ENCODE measurements around the gene IPPK.

Gene IPPK, protein sequence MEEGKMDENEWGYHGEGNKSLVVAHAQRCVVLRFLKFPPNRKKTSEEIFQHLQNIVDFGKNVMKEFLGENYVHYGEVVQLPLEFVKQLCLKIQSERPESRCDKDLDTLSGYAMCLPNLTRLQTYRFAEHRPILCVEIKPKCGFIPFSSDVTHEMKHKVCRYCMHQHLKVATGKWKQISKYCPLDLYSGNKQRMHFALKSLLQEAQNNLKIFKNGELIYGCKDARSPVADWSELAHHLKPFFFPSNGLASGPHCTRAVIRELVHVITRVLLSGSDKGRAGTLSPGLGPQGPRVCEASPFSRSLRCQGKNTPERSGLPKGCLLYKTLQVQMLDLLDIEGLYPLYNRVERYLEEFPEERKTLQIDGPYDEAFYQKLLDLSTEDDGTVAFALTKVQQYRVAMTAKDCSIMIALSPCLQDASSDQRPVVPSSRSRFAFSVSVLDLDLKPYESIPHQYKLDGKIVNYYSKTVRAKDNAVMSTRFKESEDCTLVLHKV

DNA sequence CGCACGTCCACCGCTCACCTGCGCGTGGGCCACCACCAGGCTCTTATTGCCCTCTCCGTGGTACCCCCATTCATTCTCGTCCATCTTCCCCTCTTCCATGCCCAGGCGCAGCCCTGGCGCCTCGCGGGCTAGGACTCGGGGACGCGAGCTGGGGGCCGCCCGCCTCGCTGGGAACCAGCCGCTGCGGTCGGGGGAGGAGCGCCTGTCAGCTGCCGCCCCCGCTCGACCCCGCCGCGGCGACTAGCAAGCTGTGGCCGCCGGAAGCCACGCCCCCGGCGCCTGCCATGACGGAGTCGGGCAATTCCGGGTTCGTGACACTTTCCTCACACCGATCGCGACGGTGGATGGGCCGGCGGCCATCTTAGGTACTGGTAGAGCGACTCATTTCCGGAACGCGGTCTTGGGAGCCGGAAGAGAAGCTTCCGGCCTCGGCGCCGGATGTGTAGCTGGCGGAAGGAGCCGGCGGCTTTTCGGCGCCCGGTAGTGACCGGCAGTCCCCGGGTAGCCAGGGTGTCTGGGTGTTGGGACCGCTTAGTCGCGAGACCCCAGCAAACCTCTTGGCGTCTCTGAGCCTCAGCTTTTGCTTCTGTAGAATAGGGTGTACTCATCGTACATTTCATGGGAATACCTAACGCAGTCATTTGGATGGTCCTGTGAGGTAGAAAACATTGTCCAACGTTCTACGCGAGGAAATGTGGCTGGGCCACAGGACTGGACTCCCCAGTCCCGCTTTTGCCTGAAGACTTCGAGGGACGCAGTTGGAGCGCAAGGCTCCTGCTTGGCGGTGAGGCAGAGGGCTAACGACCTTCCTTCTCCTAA, at the start of gene IPPK:
Gene IPPK, minus strand, starts transcription at position 242 of the 819 bp plus-strand sequence. Its CDS starts 143 bp downstream, at position 99.
- DNase-seq (ENCODE audit: low read depth in 3 of 3) = peak; percentile 93 to 97 (median 96)

DNA sequence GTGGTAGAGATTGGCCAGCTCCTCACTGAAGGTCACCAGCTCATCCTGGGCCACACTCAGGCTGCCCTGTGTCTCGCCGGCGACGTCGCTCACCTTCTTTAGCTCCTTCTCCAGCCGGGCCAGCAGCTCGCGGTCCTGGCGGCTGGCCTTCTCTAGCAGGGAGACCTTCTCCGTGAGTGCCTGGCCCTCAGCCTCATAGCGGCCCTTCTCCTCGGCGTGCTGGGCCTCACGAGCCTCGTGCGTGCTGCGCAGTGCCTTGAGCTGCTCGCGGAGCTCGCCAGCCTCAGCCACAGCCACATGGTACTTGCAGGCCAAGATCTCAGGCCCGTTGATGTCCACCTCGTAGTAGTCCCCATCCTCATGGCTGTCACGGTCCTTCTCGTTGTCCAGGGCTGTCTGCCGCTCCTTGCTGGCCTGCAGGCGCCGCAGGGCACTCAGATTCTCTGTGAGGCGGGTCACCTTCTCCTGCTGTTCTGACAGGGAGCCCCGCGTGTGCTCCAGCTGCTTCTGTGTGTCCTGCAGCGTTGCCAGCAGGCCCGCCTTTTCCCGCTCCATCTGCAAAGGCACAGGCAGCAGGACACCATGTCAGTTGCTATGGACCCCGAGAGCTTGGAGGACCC, 49.2 kb upstream of the IPPK start:
- DNase-seq (ENCODE audit: low read depth in 3 of 3) = no peak

GRCh38 chr9:92718086-92719001, 48.4 kb upstream of the IPPK start:
- DNase-seq (ENCODE audit: low read depth in 3 of 3) = no peak

DNA sequence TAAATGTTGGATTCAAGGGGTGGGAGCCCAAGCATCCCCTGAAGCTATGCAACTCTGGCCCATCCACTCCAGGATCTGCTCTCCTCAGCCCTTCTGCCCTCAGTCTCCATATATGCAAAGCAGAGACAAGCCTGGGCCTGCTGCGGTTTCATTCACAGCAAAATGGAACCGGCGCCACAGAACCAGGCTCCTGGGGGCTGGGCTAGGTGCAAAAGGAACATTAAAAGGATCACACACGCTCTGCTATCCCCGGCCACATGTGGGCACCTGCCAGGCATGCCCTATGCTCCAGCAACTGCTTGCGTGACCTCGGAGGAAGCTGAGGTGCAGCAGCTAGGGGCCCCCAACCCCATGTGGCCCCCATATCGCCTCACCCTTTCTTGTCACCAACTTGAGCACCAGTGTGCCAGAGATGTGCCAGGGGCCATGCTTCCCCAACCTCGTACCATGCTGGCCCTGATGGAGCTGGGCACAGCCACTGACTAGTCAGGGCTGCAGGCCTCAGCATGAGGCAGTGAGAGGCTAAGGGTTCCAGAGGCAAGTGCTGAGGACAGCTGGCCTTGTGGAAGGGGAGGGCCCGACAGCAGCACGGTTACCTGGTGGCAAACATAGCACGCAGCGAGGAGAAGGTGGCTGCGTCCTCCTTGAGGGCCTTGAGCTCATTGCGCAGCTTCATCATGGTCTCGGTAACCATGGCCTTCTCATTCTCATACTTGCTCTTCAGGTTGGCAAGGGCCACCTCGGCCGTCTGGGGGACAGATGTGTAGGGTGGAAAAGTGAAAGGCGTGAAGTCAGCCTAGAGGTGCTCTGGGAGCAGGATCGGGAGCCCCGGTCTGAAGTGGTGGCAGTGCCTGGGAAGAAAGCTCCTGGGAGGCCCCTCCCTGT, 47.5 kb upstream of the IPPK start:
- DNase-seq (ENCODE audit: low read depth in 3 of 3) = no peak

DNA sequence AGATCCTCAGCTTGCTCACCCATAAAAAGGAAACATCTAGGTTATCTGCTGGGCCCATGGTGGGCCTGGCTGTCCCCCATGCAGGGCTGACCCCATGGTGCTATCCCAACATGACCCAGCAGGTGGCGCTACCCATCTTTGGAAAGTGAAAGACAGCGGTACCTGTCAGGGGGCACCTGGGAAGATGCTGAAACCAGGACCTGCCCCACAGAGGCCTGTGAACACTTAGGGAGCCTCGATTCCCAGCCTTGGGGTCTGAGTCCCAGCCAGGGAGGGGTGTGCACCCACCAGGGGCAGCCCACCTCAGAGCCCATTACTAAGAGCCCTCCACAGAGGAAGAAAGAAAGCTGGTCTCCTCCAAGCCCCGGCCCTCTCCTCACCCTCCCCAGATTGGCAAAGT, 46.6 kb upstream of the IPPK start:
- DNase-seq (ENCODE audit: low read depth in 3 of 3) = peak; percentile 68 to 82 (median 73)

GRCh38 chr9:92715488-92716231, 45.7 kb upstream of the IPPK start:
- DNase-seq (ENCODE audit: low read depth in 3 of 3) = no peak

DNA sequence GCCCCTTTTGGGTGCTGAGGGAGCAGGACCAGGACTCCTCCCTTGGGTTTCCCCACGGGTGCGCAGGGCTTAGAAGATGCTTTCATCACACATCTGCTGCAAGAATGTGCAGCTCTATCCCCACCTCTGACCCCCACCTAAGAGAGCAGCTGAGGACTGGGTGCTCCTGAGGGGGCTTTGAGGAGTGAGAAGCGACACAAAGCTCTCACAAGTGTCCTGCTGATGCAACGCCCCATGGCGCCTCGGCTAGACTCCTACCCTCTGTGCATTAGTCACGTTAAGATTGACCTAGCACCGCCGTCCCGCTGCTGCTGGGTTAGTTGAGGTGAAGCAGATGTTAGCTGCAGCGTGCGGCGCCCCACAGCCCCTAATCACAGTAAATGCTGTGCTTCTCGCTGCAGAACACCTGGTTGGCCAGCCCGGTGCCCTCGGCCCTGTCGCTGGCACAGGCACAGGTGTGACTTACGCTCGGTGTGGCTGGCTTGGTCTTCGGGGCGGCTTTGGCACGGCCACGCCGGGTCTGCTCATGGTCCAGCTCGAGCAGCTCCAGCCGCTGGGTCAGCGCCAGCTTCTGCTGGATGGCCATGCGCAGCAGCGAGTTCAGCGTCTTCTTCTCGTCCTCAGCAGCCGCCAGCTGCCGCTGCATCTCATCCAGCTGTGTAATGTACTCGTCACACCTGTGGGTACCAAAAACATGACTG, 45.0 kb upstream of the IPPK start:
- DNase-seq (ENCODE audit: low read depth in 3 of 3) = no peak

- DNase-seq (ENCODE audit: low read depth in 3 of 3) = no peak
These were observed 44.1 kb upstream of the IPPK start for GRCh38 chr9:92714016-92714415.

DNA sequence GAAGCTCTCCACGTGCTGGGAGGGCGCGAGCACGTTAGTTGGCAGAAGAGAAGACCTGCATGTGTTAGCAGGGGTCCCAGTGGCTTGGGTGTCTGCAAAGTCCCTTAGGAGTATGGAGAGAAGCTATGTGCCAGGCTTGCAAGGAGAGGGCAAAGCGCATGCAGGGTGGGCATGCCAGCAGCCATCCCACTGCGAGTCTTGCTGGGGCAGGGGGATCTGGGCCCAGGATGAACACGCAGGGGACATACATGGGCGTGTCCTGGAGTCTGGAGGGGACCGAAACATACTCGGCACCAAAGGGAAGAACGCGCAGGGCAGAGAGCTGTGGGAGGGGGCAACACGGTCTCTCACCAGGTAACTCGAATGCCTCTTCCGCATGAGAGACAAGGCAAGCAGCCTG, 43.6 kb upstream of the IPPK start:
- DNase-seq (ENCODE audit: low read depth in 3 of 3) = no peak

DNA sequence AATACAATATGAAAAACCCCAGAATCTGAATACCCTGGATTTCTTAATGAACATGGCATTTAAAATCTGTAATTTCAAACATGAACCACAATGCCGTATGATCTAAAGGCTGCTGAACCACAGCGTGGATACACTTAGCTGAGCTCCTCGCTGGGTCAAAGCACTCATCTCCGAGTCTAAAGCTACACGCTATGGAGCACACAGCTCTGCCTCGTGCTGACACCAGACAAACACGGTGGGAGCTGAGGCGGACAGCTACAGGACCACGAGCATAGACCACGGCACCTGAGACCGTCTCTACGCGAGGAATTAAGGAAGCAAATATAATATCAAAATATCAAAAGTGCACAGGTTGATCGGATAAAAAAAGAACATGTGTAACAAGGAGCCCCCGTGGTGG, 42.8 kb upstream of the IPPK start:
- DNase-seq (ENCODE audit: low read depth in 3 of 3) = no peak

DNA sequence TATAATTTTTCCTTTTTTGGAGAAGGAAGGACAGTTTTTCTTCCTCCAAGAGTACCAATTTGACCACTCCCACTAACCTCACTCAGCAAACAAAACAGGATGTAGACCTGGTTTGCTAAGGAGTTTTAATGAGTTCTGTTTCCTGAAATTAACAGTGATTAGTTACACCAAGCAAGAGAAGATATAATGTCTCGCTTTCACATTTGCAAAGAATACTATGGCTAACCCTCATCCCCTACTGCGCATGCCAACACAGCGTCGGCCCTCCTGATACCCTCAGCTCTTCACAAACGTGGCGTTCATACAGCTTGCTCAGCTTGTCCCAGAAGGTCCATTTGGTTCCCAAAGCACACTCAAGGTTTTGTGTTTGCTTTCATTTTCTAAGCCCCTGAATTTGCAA, 41.9 kb upstream of the IPPK start:
- DNase-seq (ENCODE audit: low read depth in 3 of 3) = no peak

DNA sequence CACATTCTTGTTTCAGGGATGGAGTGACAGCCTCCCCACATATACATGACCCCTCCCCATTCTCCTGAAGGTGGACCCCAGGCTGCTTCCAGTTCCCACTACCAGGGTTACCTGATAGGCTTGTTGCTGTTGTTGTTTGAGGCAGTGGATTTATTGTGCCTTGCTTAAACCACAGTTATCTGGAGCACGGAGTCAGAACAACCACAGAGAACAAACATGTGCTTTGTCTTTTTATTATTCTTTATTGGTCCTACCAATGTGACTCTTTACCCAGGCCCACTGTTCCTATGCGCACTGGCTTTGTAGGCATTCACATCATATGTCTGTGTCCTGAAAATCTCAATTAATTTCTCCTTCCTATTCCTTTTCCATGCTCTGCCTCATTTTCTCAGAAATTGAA, 41.2 kb upstream of the IPPK start:
- no peak for DNase-seq (ENCODE audit: low read depth in 3 of 3)

- no peak for DNase-seq (ENCODE audit: low read depth in 3 of 3)
These were observed 40.4 kb upstream of the IPPK start for GRCh38 chr9:92710368-92710767.

DNA sequence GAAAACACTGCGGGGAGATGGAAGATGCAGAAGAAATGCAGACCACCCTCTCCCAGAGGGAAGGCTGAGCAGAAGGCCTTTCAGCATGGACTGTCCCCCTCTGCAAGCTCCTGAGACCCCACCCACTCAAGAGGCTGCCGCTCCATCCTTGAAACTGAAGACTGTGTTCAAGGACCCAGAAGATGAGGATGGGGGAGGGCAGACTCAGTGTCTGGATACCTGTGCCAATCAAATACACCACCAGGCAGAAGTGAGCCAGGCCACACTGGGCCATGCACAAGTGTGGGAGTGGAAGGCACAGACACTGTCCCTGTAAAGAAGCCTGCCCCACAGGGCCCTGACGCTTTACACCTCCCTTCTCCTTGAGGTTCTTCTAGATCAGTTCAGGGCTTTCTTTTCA, 40.0 kb upstream of the IPPK start:
- no peak for DNase-seq (ENCODE audit: low read depth in 3 of 3)

GRCh38 chr9:92709240-92709639, 39.3 kb upstream of the IPPK start:
- DNase-seq (ENCODE audit: low read depth in 3 of 3) = no peak

DNA sequence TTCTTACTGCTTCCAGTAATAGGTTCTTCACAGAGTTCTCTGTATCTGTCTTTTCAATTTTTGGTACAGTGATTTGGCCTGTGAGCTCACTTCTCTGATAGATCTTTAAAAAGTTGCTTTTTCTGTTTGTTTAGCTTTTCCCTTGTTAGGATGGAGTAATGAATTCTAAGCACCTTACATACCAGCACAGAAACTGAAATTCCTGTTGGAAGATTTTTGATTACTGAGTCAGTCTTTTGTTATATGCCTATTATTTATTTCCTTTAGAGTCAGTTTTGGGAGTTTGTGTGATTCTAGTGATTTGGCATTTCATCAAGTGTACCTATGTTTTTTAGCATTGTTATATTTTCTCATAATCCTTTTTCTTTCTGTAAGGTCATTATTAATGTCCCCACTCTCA, 37.6 kb upstream of the IPPK start:
- no peak for DNase-seq (ENCODE audit: low read depth in 3 of 3)

DNA sequence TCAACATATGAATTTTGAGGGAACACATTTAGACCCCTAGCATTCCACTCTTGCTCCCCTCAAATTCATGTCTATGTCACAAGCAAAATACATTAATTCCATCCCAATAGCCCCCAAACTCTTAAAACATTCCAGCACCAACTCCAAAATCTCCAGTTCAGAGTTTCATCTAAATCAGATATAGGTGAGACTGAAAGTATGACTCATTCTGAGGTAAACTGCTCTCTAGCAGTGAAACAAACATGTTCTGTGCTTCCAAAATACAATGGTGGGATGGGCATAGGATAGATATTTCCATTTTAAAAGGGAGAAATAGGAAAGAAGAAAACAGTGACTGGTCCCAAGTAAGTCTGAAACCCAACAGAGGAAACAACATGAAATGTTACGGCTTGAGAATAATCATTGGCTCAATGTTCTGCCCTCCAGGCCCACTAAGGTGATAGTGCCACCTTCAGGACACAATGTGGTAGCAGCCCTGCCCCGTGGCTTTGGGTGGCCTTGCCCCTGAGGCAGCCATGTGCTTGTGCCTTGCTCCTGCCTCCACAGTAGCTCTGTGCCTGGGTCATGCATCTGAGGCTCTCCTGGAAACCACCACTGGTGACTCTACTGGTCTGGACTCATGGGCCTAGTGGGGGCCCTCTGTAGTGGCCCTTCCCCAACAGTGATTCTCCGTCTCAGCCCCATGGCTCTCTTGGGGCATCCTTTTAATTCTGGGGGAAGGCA, 36.4 kb upstream of the IPPK start:
- no peak for DNase-seq (ENCODE audit: low read depth in 3 of 3)

DNA sequence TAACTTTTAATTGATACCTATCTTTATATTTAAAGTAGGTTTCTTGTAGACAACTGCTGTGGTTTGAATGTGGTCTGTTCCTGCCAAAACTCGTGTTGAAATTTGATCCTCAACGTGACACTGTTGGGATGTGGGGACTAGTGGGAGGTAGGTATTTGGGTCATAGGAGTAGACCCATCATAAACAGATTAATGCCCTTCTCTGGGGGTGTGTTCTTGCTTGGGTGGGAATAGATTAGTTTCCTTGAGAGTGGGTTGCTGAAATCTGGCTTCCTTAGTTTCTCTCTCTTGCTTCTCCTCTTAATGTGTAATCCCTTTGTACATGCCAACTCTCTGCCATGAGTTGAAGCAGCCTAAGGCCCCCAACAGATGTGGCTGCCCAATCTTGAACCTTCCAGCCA, 34.6 kb upstream of the IPPK start:
- no peak for DNase-seq (ENCODE audit: low read depth in 3 of 3)
